Activated CD4-positive, CD25-positive, alpha-beta regulatory T cell treated with anti-CD3 and anti-CD28 coated beads, Interleukin-2, amount 50 U/mL, for 24 hours (primary cell): ENCODE data around the gene MAPKBP1.

ENCODE experiments used
- ATAC-seq, 2 donors: fragments of 150-1000 bp; cut with Tn5 transposase; one replicate each; pipeline ENCODE4 v1.10.0; 2021; ENCODE audit warnings: mild to moderate bottlenecking in 1 of 2, moderate library complexity in 1 of 2

MAPKBP1 gene

GRCh38 chr15:41806291-41807181 is 32.3 kb downstream of the MAPKBP1 start:
- no peak for ATAC-seq

GRCh38 chr15:41809121-41809520 is 34.8 kb downstream of the MAPKBP1 start:
- no peak for ATAC-seq

- no peak for ATAC-seq
Observed at GRCh38 chr15:41809526-41810220, 35.4 kb downstream of the MAPKBP1 start.

GRCh38 chr15:41810651-41811431 is 36.6 kb downstream of the MAPKBP1 start:
- ATAC-seq = peak in 1 of 2 donors; percentile 7

- ATAC-seq = peak; percentile 86 to 88
Observed at GRCh38 chr15:41811432-41812195, 37.3 kb downstream of the MAPKBP1 start.

- no peak for ATAC-seq
Observed at GRCh38 chr15:41812820-41813375, 38.6 kb downstream of the MAPKBP1 start.

- no peak for ATAC-seq
Observed at GRCh38 chr15:41813426-41813825, 39.1 kb downstream of the MAPKBP1 start.

- ATAC-seq = no peak
Observed at GRCh38 chr15:41814534-41814933, 40.2 kb downstream of the MAPKBP1 start.

GRCh38 chr15:41816788-41817187 is 42.5 kb downstream of the MAPKBP1 start:
- ATAC-seq = no peak

GRCh38 chr15:41817327-41817726 is 43.0 kb downstream of the MAPKBP1 start:
- ATAC-seq = no peak

- ATAC-seq = no peak
Observed at GRCh38 chr15:41817781-41818180, 43.5 kb downstream of the MAPKBP1 start.

GRCh38 chr15:41819455-41820050 is 45.3 kb downstream of the MAPKBP1 start:
- ATAC-seq = no peak

- no peak for ATAC-seq
Observed at GRCh38 chr15:41820791-41821423, 46.6 kb downstream of the MAPKBP1 start.

GRCh38 chr15:41821831-41822230 is 47.5 kb downstream of the MAPKBP1 start:
- no peak for ATAC-seq

- no peak for ATAC-seq
Observed at GRCh38 chr15:41822471-41822870, 48.2 kb downstream of the MAPKBP1 start.

- ATAC-seq = no peak
Observed at GRCh38 chr15:41822957-41823356, 48.7 kb downstream of the MAPKBP1 start.

- no peak for ATAC-seq
Observed at GRCh38 chr15:41823502-41823901, 49.2 kb downstream of the MAPKBP1 start.

GRCh38 chr15:41824062-41824745 is 49.9 kb downstream of the MAPKBP1 start:
- no peak for ATAC-seq

GRCh38 chr15:41825145-41825544 is 50.9 kb downstream of the MAPKBP1 start:
- no peak for ATAC-seq
